Loucy (cell line): ENCODE data around the gene POTEJ.
"Not testable (repeated sequence)": the region's sequence is repeated elsewhere in the genome, so short reads cannot be mapped to it uniquely, and the experiment has no call there.

Experiments
- CTCF ChIP-seq: fragments of 200-600 bp; sonication (generic); conservative IDR thresholded peaks from 2 replicates; pipeline ENCODE4 v1.5.1; 2014; ENCODE audit warnings: mild to moderate bottlenecking, antibody characterized with exemption, low read length
- EZH2phosphoT487 ChIP-seq: fragments of 200-600 bp; IDR thresholded peaks from 2 replicates; pipeline ENCODE4 v1.6.1; 2018; ENCODE audit warnings: antibody characterized with exemption, mild to moderate bottlenecking, moderate library complexity, borderline replicate concordance

GRCh38 chr2:130574230-130574629 is 37.0 kb upstream of the POTEJ start:
- TF ChIP-seq CTCF, EZH2phosphoT487: not testable (repeated sequence)
